GM23338 (cell line): ENCODE measurements around the gene CHCHD3. TPM values are rescaled to one million over a fixed set of nuclear protein-coding genes. Genes with fewer than 3 reads are reported as not detected.

Experiments
- ATAC-seq: fragments of 200-7000 bp; cut with Tn5 transposase; 3 replicates; pipeline ENCODE4 v1.9.1; 2020
- DNase-seq: peaks from one replicate; pipeline ENCODE4 v3.0.0-alpha.2; 2015; ENCODE audit warnings: low spot score
- H2AFZ ChIP-seq: fragments of 200-600 bp; sonication (generic); 2 replicates; pipeline ENCODE4 v1.8.0; 2016; ENCODE audit warnings: antibody characterized with exemption, mild to moderate bottlenecking, moderate library complexity
- H3F3A ChIP-seq: fragments of 200-600 bp; sonication (generic); replicated peaks from 2 replicates; pipeline ENCODE4 v1.8.0; 2017; ENCODE audit warnings: antibody characterized with exemption, mixed run types, low read depth
- H3K27ac ChIP-seq: fragments of 200-600 bp; sonication (generic); 2 replicates; pipeline ENCODE4 v1.6.1; 2016; ENCODE audit warnings: low read depth
- H3K27me3 ChIP-seq: fragments of 200-600 bp; sonication (generic); 2 replicates; pipeline ENCODE4 v1.8.0; 2016; ENCODE audit warnings: mild to moderate bottlenecking, mixed run types, moderate library complexity; ENCODE audit not compliant: insufficient read depth
- H3K36me3 ChIP-seq: fragments of 200-600 bp; sonication (generic); 2 replicates; pipeline ENCODE4 v1.8.0; 2016; ENCODE audit warnings: mild to moderate bottlenecking; ENCODE audit not compliant: insufficient read depth
- H3K4me1 ChIP-seq: fragments of 200-600 bp; sonication (generic); 2 replicates; pipeline ENCODE4 v1.8.0; 2016; ENCODE audit warnings: mild to moderate bottlenecking, moderate library complexity; ENCODE audit not compliant: insufficient read depth
- H3K4me2 ChIP-seq: fragments of 200-600 bp; sonication (generic); 2 replicates; pipeline ENCODE4 v1.7.1; 2017; ENCODE audit warnings: mixed run types
- H3K4me3 ChIP-seq: fragments of 200-600 bp; sonication (generic); 2 replicates; pipeline ENCODE4 v1.6.1; 2016; ENCODE audit warnings: mixed run types
- H3K79me2 ChIP-seq: fragments of 200-600 bp; sonication (generic); replicated peaks from 2 replicates; pipeline ENCODE4 v1.8.0; 2017; ENCODE audit warnings: mild to moderate bottlenecking; ENCODE audit not compliant: insufficient read depth
- H3K9me2 ChIP-seq: fragments of 200-600 bp; sonication (generic); 2 replicates; pipeline ENCODE4 v1.8.0; 2017; ENCODE audit not compliant: insufficient read depth
- H4K20me1 ChIP-seq: fragments of 200-600 bp; sonication (generic); replicated peaks from 2 replicates; pipeline ENCODE4 v1.8.0; 2017; ENCODE audit warnings: mild to moderate bottlenecking; ENCODE audit not compliant: insufficient read depth
- H3K27ac Mint-ChIP-seq: 2 replicates; pipeline ENCODE4 v1.8.0; 2020; ENCODE audit warnings: inconsistent platforms, mild to moderate bottlenecking, moderate library complexity, mixed read lengths
- H3K27me3 Mint-ChIP-seq: 3 replicates; pipeline ENCODE4 v1.8.0; 2022; ENCODE audit warnings: low read depth, mild to moderate bottlenecking, moderate library complexity, mixed read lengths, inconsistent platforms; ENCODE audit not compliant: insufficient read depth, poor library complexity
- H3K36me3 Mint-ChIP-seq: 3 replicates; pipeline ENCODE4 v1.8.0; 2021; ENCODE audit warnings: low read depth, mild to moderate bottlenecking, inconsistent platforms, moderate library complexity, mixed read lengths
- H3K4me1 Mint-ChIP-seq: 3 replicates; pipeline ENCODE4 v1.8.0; 2020; ENCODE audit warnings: mild to moderate bottlenecking, inconsistent platforms, mixed read lengths
- H3K4me3 Mint-ChIP-seq: 3 replicates; pipeline ENCODE4 v1.8.0; 2021; ENCODE audit warnings: moderate library complexity, mild to moderate bottlenecking, inconsistent platforms, mixed read lengths
- H3K9me3 Mint-ChIP-seq: 3 replicates; pipeline ENCODE4 v1.8.0; 2020; ENCODE audit warnings: moderate library complexity, mild to moderate bottlenecking, inconsistent platforms, mixed read lengths
- CREB1 ChIP-seq: fragments of 250-450 bp; sonication (Bioruptor Pico); IDR thresholded peaks from 2 replicates; pipeline ENCODE4 v1.5.0; 2020; ENCODE audit warnings: low read depth, mild to moderate bottlenecking, moderate library complexity
- CTCF ChIP-seq, 2 experiments: fragments of 200-600 bp in 1 of 2; sonication (generic) in 1 of 2; conservative IDR thresholded peaks; 2 replicates each; pipeline versions ENCODE4 v1.5.1 to v1.6.1; 2016 to 2017; ENCODE audit warnings: antibody characterized with exemption in 2 of 2, low read depth in 2 of 2, mild to moderate bottlenecking in 2 of 2, moderate library complexity in 1 of 2
- ETS1 ChIP-seq: IDR thresholded peaks from 2 replicates; pipeline ENCODE4 v1.6.1; 2016; ENCODE audit warnings: antibody characterized with exemption
- EZH2 ChIP-seq: fragments of 200-600 bp; sonication (generic); IDR thresholded peaks from one replicate; pipeline ENCODE4 v1.8.0; 2017; ENCODE audit warnings: antibody characterized with exemption, mild to moderate bottlenecking, low read depth; ENCODE audit not compliant: unreplicated experiment
- EZH2phosphoT487 ChIP-seq: fragments of 200-600 bp; sonication (generic); IDR thresholded peaks from one replicate; pipeline ENCODE4 v1.8.1; 2018; ENCODE audit warnings: antibody characterized with exemption; ENCODE audit not compliant: unreplicated experiment
- JUNB ChIP-seq: IDR thresholded peaks from one replicate; pipeline ENCODE4 v1.6.1; 2016; ENCODE audit warnings: antibody characterized with exemption; ENCODE audit not compliant: unreplicated experiment
- NANOG ChIP-seq: IDR thresholded peaks from 2 replicates; pipeline ENCODE4 v1.6.1; 2016; ENCODE audit warnings: antibody characterized with exemption, borderline replicate concordance
- POLR2AphosphoS5 ChIP-seq: IDR thresholded peaks from 2 replicates; pipeline ENCODE4 v1.6.1; 2016; ENCODE audit warnings: antibody characterized with exemption, low read depth
- REST ChIP-seq: IDR thresholded peaks from one replicate; pipeline ENCODE4 v1.6.1; 2018; ENCODE audit warnings: antibody characterized with exemption; ENCODE audit not compliant: unreplicated experiment
- STAT1 ChIP-seq: IDR thresholded peaks from one replicate; pipeline ENCODE4 v1.6.1; 2016; ENCODE audit warnings: antibody characterized with exemption; ENCODE audit not compliant: unreplicated experiment
- ZNF114 ChIP-seq: fragments of 250-450 bp; sonication (Bioruptor Pico); IDR thresholded peaks from 2 replicates; pipeline ENCODE4 v1.5.0; 2020; ENCODE audit warnings: mild to moderate bottlenecking, moderate library complexity
- ZNF331 ChIP-seq: fragments of 250-450 bp; sonication (Bioruptor Pico); IDR thresholded peaks from 2 replicates; pipeline ENCODE4 v1.5.0; 2020; ENCODE audit warnings: low read depth, mild to moderate bottlenecking, moderate library complexity
- ZNF462 ChIP-seq: fragments of 250-450 bp; sonication (Bioruptor Pico); IDR thresholded peaks from 2 replicates; pipeline ENCODE4 v1.5.0; 2020; ENCODE audit warnings: mild to moderate bottlenecking, moderate library complexity
- polyA plus RNA-seq: library from polyadenylated mRNA; unstranded; fragments of >200 nt; fragmentation: Nextera tagmentation; extraction: Ambion mirVana; gene quantifications from 2 replicates; pipeline ENCODE4 v1.2.1, GENCODE V29; 2016
- total RNA-seq: library from RNA; depleted of rRNA; stranded (reverse); fragments of >200 nt; shearing (Covaris generic); gene quantifications from 2 replicates; pipeline ENCODE4 v1.2.3, GENCODE V29; 2014

CHCHD3 gene
- total and polyA plus RNA-seq, 2 experiments from 2014 or later: 107 to 131 TPM

- Histone ChIP-seq H3K4me2 (no peak overlapping the region), H3F3A (no peaks in the 10 kb centered on the region), H3K27ac (no peak overlapping the region), H3K9me2 (no peaks in the 10 kb centered on the region), H3K36me3 (peaks cover 5% of the 10 kb centered on the region; the same call in 1 of the 2 replicates), H3K4me1 (peaks cover 5% of the 10 kb centered on the region; the same call in 1 of the 2 replicates), H2AFZ (no peak overlapping the region), H3K79me2 (peaks cover 100% of the 10 kb centered on the region), H3K4me3 (no peak overlapping the region), H3K27me3 (no peaks in the 10 kb centered on the region), H4K20me1 (peaks cover 48% of the 10 kb centered on the region)
- TF ChIP-seq EZH2: no peak
- no peak for TF ChIP-seq ZNF462 (CRISPR knock-in tag)
- no peak for TF ChIP-seq POLR2AphosphoS5
- TF ChIP-seq EZH2phosphoT487: no peak
- TF ChIP-seq STAT1: no peak
- no peak for TF ChIP-seq REST
- TF ChIP-seq ZNF331 (CRISPR knock-in tag): no peak
- TF ChIP-seq ZNF114 (CRISPR knock-in tag): no peak
- TF ChIP-seq ETS1: no peak
- no peak for TF ChIP-seq NANOG
- no peak for TF ChIP-seq JUNB
- no peak for TF ChIP-seq CTCF (conservative IDR thresholded peaks at IDR 0.05; ENCODE audit: low read depth in 2 of 2)
- TF ChIP-seq CREB1: no peak
- no peaks in the 10 kb centered on the region for H3K9me3 Mint-ChIP-seq
- H3K4me1 Mint-ChIP-seq: peaks cover 12% of the 10 kb centered on the region
- no peak for DNase-seq
- peaks cover 3% of the 10 kb centered on the region for H3K27me3 Mint-ChIP-seq
- H3K4me3 Mint-ChIP-seq: no peak overlapping the region
- ATAC-seq: no peak
- H3K27ac Mint-ChIP-seq: no peak overlapping the region
- peaks cover 31% of the 10 kb centered on the region for H3K36me3 Mint-ChIP-seq
These were observed 17.6 kb downstream of the CHCHD3 start for GRCh38 chr7:133064082-133064820.
